Measurements from ENCODE around the gene XIRP2. TPM values are rescaled to one million over a fixed set of nuclear protein-coding genes. Genes with fewer than 3 reads are reported as not detected.

XIRP2 gene
- total and polyA plus RNA-seq, 2 of the 4 experiments (the other 2 are of a cell fraction), result 0.05 to 0.18 TPM

GRCh38 chr2:166944909-166945308 lies 56.6 kb downstream of the XIRP2 start:
- Histone ChIP-seq H3K18ac (ENCODE audit: low read depth, low read length) (no peak overlapping the region), H3K4me1 (ENCODE audit: control insufficient read depth, insufficient read depth, low read length) (no peaks in the 10 kb centered on the region), H3K27ac (ENCODE audit: insufficient read depth, low read length) (no peak overlapping the region), H4K91ac (ENCODE audit: insufficient read depth, low read depth, low read length) (no peak overlapping the region), H2BK5ac (ENCODE audit: low read depth, low read length, poor library complexity, severe bottlenecking) (no peak overlapping the region), H4K5ac (ENCODE audit: low read depth, low read length) (no peak overlapping the region), H2AK5ac (ENCODE audit: low read depth, low read length) (no peak overlapping the region), H2BK15ac (ENCODE audit: low read depth, low read length) (no peak overlapping the region), H3K23ac (ENCODE audit: low read depth, low read length) (no peak overlapping the region), H3K27me3 (ENCODE audit: control insufficient read depth, insufficient read depth, low read length) (no peaks in the 10 kb centered on the region), H3K4me3 (ENCODE audit: insufficient read depth, low read depth, low read length) (no peak overlapping the region), H4K20me1 (ENCODE audit: insufficient read depth, low read length) (no peaks in the 10 kb centered on the region), H2BK20ac (ENCODE audit: low read depth, low read length) (no peak overlapping the region), H2AFZ (replicated peaks; ENCODE audit: low read length, poor library complexity) (no peak overlapping the region), H3K9me1 (ENCODE audit: insufficient read depth, low read length) (no peaks in the 10 kb centered on the region), H4K8ac (ENCODE audit: low read depth in 2 of 2, low read length in 2 of 2) (no peak overlapping the region), H3K9ac (ENCODE audit: low read depth, low read length) (no peak overlapping the region), H3K36me3 (ENCODE audit: control insufficient read depth, insufficient read depth, low read length) (no peaks in the 10 kb centered on the region), H3K4me2 (ENCODE audit: low read depth, low read length) (no peak overlapping the region), H2BK120ac (ENCODE audit: low read depth, low read length) (no peak overlapping the region), H2AK9ac (replicated peaks; ENCODE audit: low read depth, low read length, poor library complexity) (no peak overlapping the region), H3K79me1 (ENCODE audit: low read depth in 1 of 2, low read length in 2 of 2) (no peaks in the 10 kb centered on the region), H3K9me3 (ENCODE audit: control insufficient read depth, insufficient read depth, low read length) (no peaks in the 10 kb centered on the region), H3K4ac (ENCODE audit: low read depth, low read length) (no peak overlapping the region), H3K14ac (replicated peaks; ENCODE audit: low read depth, low read length) (no peak overlapping the region), H3K56ac (ENCODE audit: extremely low read depth, insufficient read depth, low read length) (no peak overlapping the region)
- no TSS peak for BruUV-seq (replicated peaks)
- no CpG with 5 or more reads among the region's 1 CpG for WGBS, 2 experiments (ENCODE audit: extremely low coverage in 2 of 2, insufficient read length in 1 of 2)
- dilution Hi-C loops (cut with HindIII; ENCODE audit: low sequenced_read_pairs, unreplicated experiment) (no loop called here), in situ Hi-C loops (cut with MboI; ENCODE audit: low sequenced_read_pairs) (no loop called here), intact Hi-C loops (cut with micrococcal nuclease) (no loop called here)
- no peak for TF ChIP-seq CHD1 (IDR thresholded peaks at IDR 0.05; ENCODE audit: low read depth, low read length)
- TF ChIP-seq NFE2L2 (IDR thresholded peaks at IDR 0.05; ENCODE audit: low read depth, low read length), result no peak
- no peak for TF ChIP-seq POLR2A (IDR thresholded peaks at IDR 0.05; ENCODE audit: low read depth, low read length)
- no peak for TF ChIP-seq MAZ (IDR thresholded peaks at IDR 0.05; ENCODE audit: borderline replicate concordance, low read depth, low read length)
- TF ChIP-seq MAFK (IDR thresholded peaks at IDR 0.05; ENCODE audit: low read depth, low read length), result no peak
- no peak for TF ChIP-seq MXI1 (IDR thresholded peaks at IDR 0.05; ENCODE audit: borderline replicate concordance, low read depth, low read length)
- no peak for TF ChIP-seq FOS (IDR thresholded peaks at IDR 0.05; ENCODE audit: low read depth, low read length)
- TF ChIP-seq CEBPB (IDR thresholded peaks at IDR 0.05; ENCODE audit: low read depth, low read length), result no peak
- no peak for TF ChIP-seq USF2 (IDR thresholded peaks at IDR 0.05; ENCODE audit: low read depth, low read length)
- TF ChIP-seq RFX5 (IDR thresholded peaks at IDR 0.05; ENCODE audit: low read depth, low read length), result no peak
- TF ChIP-seq RCOR1 (IDR thresholded peaks at IDR 0.05; ENCODE audit: insufficient replicate concordance, low read length), result no peak
- no peak for TF ChIP-seq SMC3 (IDR thresholded peaks at IDR 0.05; ENCODE audit: low read depth, low read length)
- TF ChIP-seq RAD21 (IDR thresholded peaks at IDR 0.05; ENCODE audit: low read length), result no peak
- no peak for TF ChIP-seq ELK1 (IDR thresholded peaks at IDR 0.05; ENCODE audit: borderline replicate concordance, low read depth, low read length)
- no peak for TF ChIP-seq CTCF (conservative IDR thresholded peaks at IDR 0.05; ENCODE audit: low read depth, low read length)
- TF ChIP-seq BHLHE40 (IDR thresholded peaks at IDR 0.05; ENCODE audit: low read depth, low read length), result no peak
- ATAC-seq (ENCODE audit: low read depth), result no peak
- POLR2A ChIA-PET (ENCODE audit: unreplicated experiment), result no interaction called here
- CTCF ChIA-PET, result interaction anchor here (0.5 kb wide), 1 partner anchor 104 kb away, joined by 3 read pairs; no protein-coding TSS in a partner anchor
- DNase-seq, result no peak
